ENCODE data around the gene PRR5.

DNA sequence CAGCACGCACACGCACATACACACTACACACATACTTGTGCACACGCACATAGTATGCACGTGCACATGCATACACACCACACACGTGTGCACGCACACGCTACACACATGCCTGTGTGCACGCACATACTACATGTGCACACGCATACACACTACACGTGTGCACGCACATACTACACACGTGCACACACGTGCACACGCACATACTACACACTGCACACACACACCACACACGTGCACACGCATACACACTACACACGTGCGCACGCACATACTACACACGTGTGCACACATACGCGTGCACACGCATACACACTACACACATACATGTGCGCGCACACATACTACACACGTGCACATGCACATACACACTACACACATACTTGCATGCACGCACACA, 30.7 kb downstream of the PRR5 start:
- TF ChIP-seq, protein P1, sequence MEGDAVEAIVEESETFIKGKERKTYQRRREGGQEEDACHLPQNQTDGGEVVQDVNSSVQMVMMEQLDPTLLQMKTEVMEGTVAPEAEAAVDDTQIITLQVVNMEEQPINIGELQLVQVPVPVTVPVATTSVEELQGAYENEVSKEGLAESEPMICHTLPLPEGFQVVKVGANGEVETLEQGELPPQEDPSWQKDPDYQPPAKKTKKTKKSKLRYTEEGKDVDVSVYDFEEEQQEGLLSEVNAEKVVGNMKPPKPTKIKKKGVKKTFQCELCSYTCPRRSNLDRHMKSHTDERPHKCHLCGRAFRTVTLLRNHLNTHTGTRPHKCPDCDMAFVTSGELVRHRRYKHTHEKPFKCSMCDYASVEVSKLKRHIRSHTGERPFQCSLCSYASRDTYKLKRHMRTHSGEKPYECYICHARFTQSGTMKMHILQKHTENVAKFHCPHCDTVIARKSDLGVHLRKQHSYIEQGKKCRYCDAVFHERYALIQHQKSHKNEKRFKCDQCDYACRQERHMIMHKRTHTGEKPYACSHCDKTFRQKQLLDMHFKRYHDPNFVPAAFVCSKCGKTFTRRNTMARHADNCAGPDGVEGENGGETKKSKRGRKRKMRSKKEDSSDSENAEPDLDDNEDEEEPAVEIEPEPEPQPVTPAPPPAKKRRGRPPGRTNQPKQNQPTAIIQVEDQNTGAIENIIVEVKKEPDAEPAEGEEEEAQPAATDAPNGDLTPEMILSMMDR (IDR thresholded peaks at IDR 0.05 in 2 of 3, conservative IDR thresholded peaks at IDR 0.05 in 1 of 3; ENCODE audit: borderline replicate concordance in 1 of 3, insufficient read depth in 1 of 3, low read depth in 2 of 3, low read length in 2 of 3), result no peak
- no peak for TF ChIP-seq ZNF274 (IDR thresholded peaks at IDR 0.05; ENCODE audit: low read depth, low read length)
- TF ChIP-seq POLR2A (IDR thresholded peaks at IDR 0.05; ENCODE audit: borderline replicate concordance, extremely low read depth, insufficient read depth, insufficient read length), result no peak
- no peak for TF ChIP-seq EZH2 (IDR thresholded peaks at IDR 0.05)
- TF ChIP-seq POLR2AphosphoS5 (IDR thresholded peaks at IDR 0.05; ENCODE audit: low read depth, low read length), result no peak
- TF ChIP-seq CEBPB (IDR thresholded peaks at IDR 0.05; ENCODE audit: low read depth), result no peak
- TF ChIP-seq YY1 (IDR thresholded peaks at IDR 0.05; ENCODE audit: extremely low read depth, insufficient replicate concordance, low read depth, low read length), result no peak
- TF ChIP-seq SP1 (IDR thresholded peaks at IDR 0.05; ENCODE audit: low read depth), result no peak
- TF ChIP-seq SRF (IDR thresholded peaks at IDR 0.05; ENCODE audit: low read depth), result no peak
- TF ChIP-seq RAD21 (IDR thresholded peaks at IDR 0.05; ENCODE audit: low read depth), result no peak
- TF ChIP-seq, protein P2, sequence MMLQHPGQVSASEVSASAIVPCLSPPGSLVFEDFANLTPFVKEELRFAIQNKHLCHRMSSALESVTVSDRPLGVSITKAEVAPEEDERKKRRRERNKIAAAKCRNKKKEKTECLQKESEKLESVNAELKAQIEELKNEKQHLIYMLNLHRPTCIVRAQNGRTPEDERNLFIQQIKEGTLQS (IDR thresholded peaks at IDR 0.05), result no peak
- TF ChIP-seq, protein P3, sequence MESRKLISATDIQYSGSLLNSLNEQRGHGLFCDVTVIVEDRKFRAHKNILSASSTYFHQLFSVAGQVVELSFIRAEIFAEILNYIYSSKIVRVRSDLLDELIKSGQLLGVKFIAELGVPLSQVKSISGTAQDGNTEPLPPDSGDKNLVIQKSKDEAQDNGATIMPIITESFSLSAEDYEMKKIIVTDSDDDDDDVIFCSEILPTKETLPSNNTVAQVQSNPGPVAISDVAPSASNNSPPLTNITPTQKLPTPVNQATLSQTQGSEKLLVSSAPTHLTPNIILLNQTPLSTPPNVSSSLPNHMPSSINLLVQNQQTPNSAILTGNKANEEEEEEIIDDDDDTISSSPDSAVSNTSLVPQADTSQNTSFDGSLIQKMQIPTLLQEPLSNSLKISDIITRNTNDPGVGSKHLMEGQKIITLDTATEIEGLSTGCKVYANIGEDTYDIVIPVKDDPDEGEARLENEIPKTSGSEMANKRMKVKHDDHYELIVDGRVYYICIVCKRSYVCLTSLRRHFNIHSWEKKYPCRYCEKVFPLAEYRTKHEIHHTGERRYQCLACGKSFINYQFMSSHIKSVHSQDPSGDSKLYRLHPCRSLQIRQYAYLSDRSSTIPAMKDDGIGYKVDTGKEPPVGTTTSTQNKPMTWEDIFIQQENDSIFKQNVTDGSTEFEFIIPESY (IDR thresholded peaks at IDR 0.05; ENCODE audit: extremely low read depth, insufficient replicate concordance, low read length), result no peak
- TF ChIP-seq, protein P4, sequence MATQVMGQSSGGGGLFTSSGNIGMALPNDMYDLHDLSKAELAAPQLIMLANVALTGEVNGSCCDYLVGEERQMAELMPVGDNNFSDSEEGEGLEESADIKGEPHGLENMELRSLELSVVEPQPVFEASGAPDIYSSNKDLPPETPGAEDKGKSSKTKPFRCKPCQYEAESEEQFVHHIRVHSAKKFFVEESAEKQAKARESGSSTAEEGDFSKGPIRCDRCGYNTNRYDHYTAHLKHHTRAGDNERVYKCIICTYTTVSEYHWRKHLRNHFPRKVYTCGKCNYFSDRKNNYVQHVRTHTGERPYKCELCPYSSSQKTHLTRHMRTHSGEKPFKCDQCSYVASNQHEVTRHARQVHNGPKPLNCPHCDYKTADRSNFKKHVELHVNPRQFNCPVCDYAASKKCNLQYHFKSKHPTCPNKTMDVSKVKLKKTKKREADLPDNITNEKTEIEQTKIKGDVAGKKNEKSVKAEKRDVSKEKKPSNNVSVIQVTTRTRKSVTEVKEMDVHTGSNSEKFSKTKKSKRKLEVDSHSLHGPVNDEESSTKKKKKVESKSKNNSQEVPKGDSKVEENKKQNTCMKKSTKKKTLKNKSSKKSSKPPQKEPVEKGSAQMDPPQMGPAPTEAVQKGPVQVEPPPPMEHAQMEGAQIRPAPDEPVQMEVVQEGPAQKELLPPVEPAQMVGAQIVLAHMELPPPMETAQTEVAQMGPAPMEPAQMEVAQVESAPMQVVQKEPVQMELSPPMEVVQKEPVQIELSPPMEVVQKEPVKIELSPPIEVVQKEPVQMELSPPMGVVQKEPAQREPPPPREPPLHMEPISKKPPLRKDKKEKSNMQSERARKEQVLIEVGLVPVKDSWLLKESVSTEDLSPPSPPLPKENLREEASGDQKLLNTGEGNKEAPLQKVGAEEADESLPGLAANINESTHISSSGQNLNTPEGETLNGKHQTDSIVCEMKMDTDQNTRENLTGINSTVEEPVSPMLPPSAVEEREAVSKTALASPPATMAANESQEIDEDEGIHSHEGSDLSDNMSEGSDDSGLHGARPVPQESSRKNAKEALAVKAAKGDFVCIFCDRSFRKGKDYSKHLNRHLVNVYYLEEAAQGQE (IDR thresholded peaks at IDR 0.05; ENCODE audit: low read depth), result no peak
